Bronchial epithelial cell (primary cell): ENCODE results near the gene INTS1. TPM values are rescaled to one million over a fixed set of nuclear protein-coding genes. Genes with fewer than 3 reads are reported as not detected.

ENCODE experiments used
- DNase-seq: peaks from one replicate; pipeline ENCODE4 v3.0.0-alpha.2; 2010; ENCODE audit warnings: low read depth
- FAIRE-seq: peaks from 2 replicates; lab custom pipeline; 2011; peaks lifted over from hg19 to GRCh38; lab: Jason Lieb, UNC
- H3K27me3 ChIP-seq: 2 replicates; pipeline ENCODE4 v1.5.1; 2011; ENCODE audit warnings: low read length; ENCODE audit not compliant: control insufficient read depth, insufficient read depth
- H3K36me3 ChIP-seq: 2 replicates; pipeline ENCODE4 v1.5.1; 2011; ENCODE audit warnings: low read length; ENCODE audit not compliant: control insufficient read depth, insufficient read depth
- H3K4me3 ChIP-seq: 2 replicates; pipeline ENCODE4 v1.5.1; 2011; ENCODE audit warnings: mild to moderate bottlenecking, low read depth, low read length, control low read depth
- total RNA-seq: library from RNA; depleted of rRNA; stranded (reverse); fragments of >200 nt; gene quantifications from 2 replicates; pipeline ENCODE4 v1.2.1, GENCODE V29; 2014
- TF ChIP-seq, protein P1 (sequence below): IDR thresholded peaks from 2 replicates; pipeline ENCODE4 v1.5.1; 2011; ENCODE audit warnings: mild to moderate bottlenecking, moderate library complexity, low read length, control low read depth, inconsistent platforms; ENCODE audit not compliant: insufficient read depth, severe bottlenecking

INTS1 gene
- total RNA-seq, 1 donor from 2014 or later, result 18.7 TPM

DNA sequence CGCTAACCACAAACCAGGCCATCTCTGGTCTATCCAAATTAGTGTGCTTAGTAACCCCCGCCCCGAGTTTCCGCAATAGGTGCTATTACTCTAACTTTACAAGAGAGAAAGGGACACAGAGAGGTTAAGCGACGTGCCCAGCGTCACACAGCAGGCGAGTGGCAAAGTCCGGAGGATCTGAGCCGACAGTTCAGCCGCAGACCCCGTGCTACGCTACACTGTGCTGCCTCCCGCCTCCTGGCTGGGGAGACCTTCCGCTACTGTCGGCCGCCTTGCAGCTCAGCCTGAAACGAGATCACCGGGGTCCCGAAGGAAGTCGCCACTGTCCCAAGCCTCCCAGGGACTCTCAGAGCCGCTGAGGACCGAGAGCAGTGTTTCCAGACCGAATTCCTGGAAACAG, 799 bp downstream of the INTS1 start:
- no peak for DNase-seq
- TF ChIP-seq, protein P1, sequence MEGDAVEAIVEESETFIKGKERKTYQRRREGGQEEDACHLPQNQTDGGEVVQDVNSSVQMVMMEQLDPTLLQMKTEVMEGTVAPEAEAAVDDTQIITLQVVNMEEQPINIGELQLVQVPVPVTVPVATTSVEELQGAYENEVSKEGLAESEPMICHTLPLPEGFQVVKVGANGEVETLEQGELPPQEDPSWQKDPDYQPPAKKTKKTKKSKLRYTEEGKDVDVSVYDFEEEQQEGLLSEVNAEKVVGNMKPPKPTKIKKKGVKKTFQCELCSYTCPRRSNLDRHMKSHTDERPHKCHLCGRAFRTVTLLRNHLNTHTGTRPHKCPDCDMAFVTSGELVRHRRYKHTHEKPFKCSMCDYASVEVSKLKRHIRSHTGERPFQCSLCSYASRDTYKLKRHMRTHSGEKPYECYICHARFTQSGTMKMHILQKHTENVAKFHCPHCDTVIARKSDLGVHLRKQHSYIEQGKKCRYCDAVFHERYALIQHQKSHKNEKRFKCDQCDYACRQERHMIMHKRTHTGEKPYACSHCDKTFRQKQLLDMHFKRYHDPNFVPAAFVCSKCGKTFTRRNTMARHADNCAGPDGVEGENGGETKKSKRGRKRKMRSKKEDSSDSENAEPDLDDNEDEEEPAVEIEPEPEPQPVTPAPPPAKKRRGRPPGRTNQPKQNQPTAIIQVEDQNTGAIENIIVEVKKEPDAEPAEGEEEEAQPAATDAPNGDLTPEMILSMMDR, result no peak
- peak overlapping the region; percentile 97 for H3K4me3 ChIP-seq
- H3K27me3 ChIP-seq, result no peaks in the 10 kb centered on the region
- H3K36me3 ChIP-seq, result peaks cover 17% of the 10 kb centered on the region
- no peak for FAIRE-seq

DNA sequence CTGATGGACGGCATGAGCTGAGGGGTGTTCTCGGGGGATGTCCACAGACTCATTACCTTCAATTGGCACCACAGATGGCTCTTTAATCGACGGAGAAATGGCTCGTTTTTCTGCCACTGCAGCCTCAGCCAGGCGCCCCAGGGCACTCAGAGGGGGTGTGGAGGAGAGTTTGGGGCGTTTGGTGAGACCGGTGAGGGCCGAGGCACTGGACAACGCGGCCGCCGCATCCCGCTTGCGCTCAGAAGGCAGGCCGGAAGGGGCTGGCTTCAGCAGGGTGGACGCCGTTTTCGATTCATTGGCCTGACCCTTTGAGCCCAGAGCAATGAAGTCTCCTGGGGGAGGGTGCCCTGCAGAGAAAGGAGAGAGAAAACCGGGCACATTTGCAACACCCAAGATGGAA, 1.3 kb downstream of the INTS1 start:
- Histone ChIP-seq H3K4me3 (peak overlapping the region; percentile 97), H3K27me3 (no peaks in the 10 kb centered on the region), H3K36me3 (peaks cover 19% of the 10 kb centered on the region)
- DNase-seq, result no peak
- FAIRE-seq, result no peak
- TF ChIP-seq, protein P1, result no peak

DNA sequence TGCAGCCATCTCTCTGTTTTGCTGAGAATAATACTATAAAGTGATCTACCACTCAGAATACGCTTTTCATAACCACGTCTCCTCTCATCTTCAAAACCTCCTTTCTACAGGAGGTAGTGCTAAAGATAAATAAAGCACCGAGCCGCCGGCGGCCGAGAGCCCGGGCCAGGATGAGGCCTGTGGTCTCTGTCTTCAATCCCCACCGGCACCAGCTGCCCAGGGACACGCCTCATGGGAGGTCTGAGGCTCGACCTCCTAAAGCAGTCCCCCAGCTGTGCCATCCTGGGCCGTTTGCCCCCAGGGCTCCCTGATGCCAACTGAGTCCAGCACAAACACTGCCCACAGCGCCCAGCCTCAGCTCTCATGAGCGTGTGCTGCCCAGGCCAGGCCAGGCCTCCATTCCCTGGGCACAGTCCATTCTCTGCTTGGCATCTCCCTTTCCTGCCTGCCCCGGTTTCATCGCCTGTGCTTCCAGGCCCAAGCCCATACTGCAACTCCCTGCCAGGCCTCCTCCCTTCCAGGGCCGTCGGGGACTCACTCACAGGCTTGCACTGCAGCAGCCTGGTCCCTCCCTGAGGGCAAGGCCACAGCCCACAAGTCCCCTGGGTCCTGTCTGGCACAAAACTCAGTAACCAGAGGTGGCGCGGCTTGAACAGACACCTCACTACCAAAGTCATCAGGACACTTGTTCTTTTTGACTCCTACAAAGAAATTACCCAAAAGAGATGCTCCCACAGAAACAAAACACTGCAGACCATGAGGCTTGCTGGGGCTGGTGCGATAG, 2.5 kb downstream of the INTS1 start:
- no peaks in the 10 kb centered on the region for H3K27me3 ChIP-seq
- TF ChIP-seq, protein P1, result no peak
- peak; percentile 70 for FAIRE-seq
- no peak for DNase-seq
- H3K36me3 ChIP-seq, result peaks cover 24% of the 10 kb centered on the region
- no peak overlapping the region for H3K4me3 ChIP-seq

GRCh38 chr7:1500064-1500807, 4.0 kb downstream of the INTS1 start:
- Histone ChIP-seq H3K27me3 (no peaks in the 10 kb centered on the region), H3K36me3 (peaks cover 30% of the 10 kb centered on the region), H3K4me3 (no peak overlapping the region)
- FAIRE-seq (no peak), DNase-seq (no peak)
- TF ChIP-seq, protein P1, result no peak

- H3K27me3 ChIP-seq, result no peaks in the 10 kb centered on the region
- H3K36me3 ChIP-seq, result peaks cover 32% of the 10 kb centered on the region
- H3K4me3 ChIP-seq, result no peak overlapping the region
- DNase-seq (no peak), FAIRE-seq (no peak)
- TF ChIP-seq, protein P1, result no peak
Measured at GRCh38 chr7:1499367-1500029, 4.7 kb downstream of the INTS1 start.
